Left hindlimb (tissue), 1 donor: Measurements from ENCODE around the gene ARL8B.
"Not testable (repeated sequence)": the region's sequence is repeated elsewhere in the genome, so short reads cannot be mapped to it uniquely, and the experiment has no call there.

Experiments used
- DNase-seq: peaks from one replicate; pipeline ENCODE4 v3.0.0-alpha.2; 2018

Gene ARL8B

GRCh38 chr3:5112043-5112442, 10.0 kb upstream of the ARL8B start:
- no peak for DNase-seq

GRCh38 chr3:5113726-5114125, 8.4 kb upstream of the ARL8B start:
- not testable (repeated sequence) for DNase-seq

GRCh38 chr3:5115506-5116162, 6.5 kb upstream of the ARL8B start:
- DNase-seq = no peak

GRCh38 chr3:5116538-5116937, 5.6 kb upstream of the ARL8B start:
- no peak for DNase-seq

- no peak for DNase-seq
Measured at GRCh38 chr3:5120446-5120845, 1.6 kb upstream of the ARL8B start.

GRCh38 chr3:5122741-5123706, 932 bp downstream of the ARL8B start:
- DNase-seq = no peak

- DNase-seq = no peak
Measured at GRCh38 chr3:5123937-5124336, 1.8 kb downstream of the ARL8B start.

GRCh38 chr3:5126586-5126985, 4.5 kb downstream of the ARL8B start:
- no peak for DNase-seq

GRCh38 chr3:5128849-5129248, 6.8 kb downstream of the ARL8B start:
- no peak for DNase-seq

- DNase-seq = no peak
Measured at GRCh38 chr3:5133239-5134018, 11.3 kb downstream of the ARL8B start.

GRCh38 chr3:5134019-5134391, 11.9 kb downstream of the ARL8B start:
- DNase-seq = no peak

- DNase-seq = no peak
Measured at GRCh38 chr3:5134499-5134898, 12.4 kb downstream of the ARL8B start.

GRCh38 chr3:5136211-5136918, 14.3 kb downstream of the ARL8B start:
- DNase-seq = no peak

- no peak for DNase-seq
Measured at GRCh38 chr3:5136919-5137429, 14.9 kb downstream of the ARL8B start.

- no peak for DNase-seq
Measured at GRCh38 chr3:5138214-5138981, 16.3 kb downstream of the ARL8B start.

- no peak for DNase-seq
Measured at GRCh38 chr3:5140230-5140621, 18.1 kb downstream of the ARL8B start.

GRCh38 chr3:5140839-5141238, 18.7 kb downstream of the ARL8B start:
- DNase-seq = no peak

- no peak for DNase-seq
Measured at GRCh38 chr3:5141760-5142159, 19.7 kb downstream of the ARL8B start.

GRCh38 chr3:5143464-5143863, 21.4 kb downstream of the ARL8B start:
- DNase-seq = no peak

- DNase-seq = no peak
Measured at GRCh38 chr3:5144316-5144994, 22.4 kb downstream of the ARL8B start.

- no peak for DNase-seq
Measured at GRCh38 chr3:5145120-5145519, 23.0 kb downstream of the ARL8B start.
